PC-9 (cell line): ENCODE results near the gene SERPING1. TPM values are rescaled to one million over a fixed set of nuclear protein-coding genes. Genes with fewer than 3 reads are reported as not detected.

Source experiments
- BruUV-seq: library from RNA; stranded (reverse); fragments of 400-500 nt; replicated peaks from 2 replicates; lab custom pipeline; 2021; lab: Mats Ljungman, UMichigan
- CTCF ChIA-PET: fragments of 300-600 bp; sonication (Branson Sonifier 250); formaldehyde crosslinking; loops from one replicate; lab custom pipeline; 2022; ENCODE audit warnings: antibody characterized with exemption; lab: Charles Lee
- POLR2A ChIA-PET: fragments of 300-600 bp; sonication (Branson Sonifier 250); formaldehyde crosslinking; loops from one replicate; lab custom pipeline; 2022; ENCODE audit warnings: antibody characterized with exemption; ENCODE audit not compliant: unreplicated experiment; lab: Charles Lee
- DNase-seq, 2 experiments: peaks; one replicate each; pipeline versions ENCODE4 v3.0.0 to v3.0.0-alpha.2; 2015 to 2022; ENCODE audit warnings: mixed read lengths in 1 of 2
- H2AFZ ChIP-seq: fragments of 200-600 bp; sonication (generic); 2 replicates; pipeline ENCODE4 v1.8.1; 2017; ENCODE audit warnings: antibody characterized with exemption
- H3F3A ChIP-seq: fragments of 200-600 bp; sonication (generic); 2 replicates; pipeline ENCODE4 v1.8.1; 2017; ENCODE audit warnings: antibody characterized with exemption, mild to moderate bottlenecking, low read depth; ENCODE audit not compliant: insufficient read depth
- H3K27ac ChIP-seq: fragments of 200-600 bp; sonication (generic); 2 replicates; pipeline ENCODE4 v1.6.1; 2016; ENCODE audit warnings: mixed run types
- H3K27me3 ChIP-seq: fragments of 200-600 bp; sonication (generic); 2 replicates; pipeline ENCODE4 v1.6.1; 2016; ENCODE audit warnings: low read depth, mixed run types; ENCODE audit not compliant: insufficient read depth
- H3K36me3 ChIP-seq: fragments of 200-600 bp; sonication (generic); 2 replicates; pipeline ENCODE4 v1.6.1; 2016; ENCODE audit warnings: low read depth, mixed run types
- H3K4me1 ChIP-seq: fragments of 200-600 bp; sonication (generic); replicated peaks from 2 replicates; pipeline ENCODE4 v1.6.1; 2016; ENCODE audit warnings: mixed run types; ENCODE audit not compliant: insufficient read depth
- H3K4me2 ChIP-seq: fragments of 200-600 bp; sonication (generic); 2 replicates; pipeline ENCODE4 v1.6.1; 2017; ENCODE audit warnings: mixed run types
- H3K4me3 ChIP-seq: fragments of 200-600 bp; sonication (generic); 2 replicates; pipeline ENCODE4 v1.6.1; 2016; ENCODE audit warnings: mixed run types
- H3K79me2 ChIP-seq: fragments of 200-600 bp; sonication (generic); 2 replicates; pipeline ENCODE4 v1.6.1; 2017; ENCODE audit warnings: low read depth, mixed run types
- H3K9me2 ChIP-seq: fragments of 200-600 bp; sonication (generic); 2 replicates; pipeline ENCODE4 v1.8.1; 2017; ENCODE audit warnings: mild to moderate bottlenecking; ENCODE audit not compliant: insufficient read depth
- H3K9me3 ChIP-seq: fragments of 200-600 bp; sonication (generic); 2 replicates; pipeline ENCODE4 v1.8.1; 2016; ENCODE audit warnings: low read depth; ENCODE audit not compliant: insufficient read depth
- H4K20me1 ChIP-seq: fragments of 200-600 bp; sonication (generic); 2 replicates; pipeline ENCODE4 v1.8.1; 2017; ENCODE audit not compliant: insufficient read depth
- CTCF ChIP-seq: fragments of 200-600 bp; sonication (generic); conservative IDR thresholded peaks from 2 replicates; pipeline ENCODE4 v1.6.1; 2017; ENCODE audit warnings: mixed run types, antibody characterized with exemption, mild to moderate bottlenecking, moderate library complexity
- EZH2 ChIP-seq: fragments of 200-600 bp; sonication (generic); IDR thresholded peaks from 2 replicates; pipeline ENCODE4 v1.8.0; 2017; ENCODE audit warnings: antibody characterized with exemption, low read depth
- intact Hi-C: fragments of 100-400 bp; cut with micrococcal nuclease; formaldehyde crosslinking; loops from one replicate; pipeline ENCODE4 v1.10.0; 2022; ENCODE audit not compliant: unreplicated experiment
- total RNA-seq: library from RNA; stranded (reverse); gene quantifications from 2 replicates; pipeline ENCODE4 v1.2.3, GENCODE V29; 2021

SERPING1 gene
- total RNA-seq, 1 experiment from 2014 or later = 3.1 TPM

GRCh38 chr11:57637626-57638004 is 40.1 kb downstream of the SERPING1 start:
- no peaks in the 10 kb centered on the region for H3F3A ChIP-seq
- H3K4me2 ChIP-seq = no peak overlapping the region
- ChIA-PET POLR2A (no interaction called here), CTCF (interaction anchor here (0.6 kb wide), 1 partner anchor 11 kb away, joined by 3 read pairs; no protein-coding TSS in a partner anchor)
- H3K36me3 ChIP-seq = no peaks in the 10 kb centered on the region
- H3K4me3 ChIP-seq = no peak overlapping the region
- no peak for DNase-seq
- intact Hi-C loops = no loop called here
- TF ChIP-seq EZH2 = no peak
- TF ChIP-seq CTCF = no peak
- no peaks in the 10 kb centered on the region for H3K79me2 ChIP-seq
- H3K27me3 ChIP-seq = no peaks in the 10 kb centered on the region
- H2AFZ ChIP-seq = no peak overlapping the region
- H3K9me2 ChIP-seq = no peaks in the 10 kb centered on the region
- no peaks in the 10 kb centered on the region for H3K4me1 ChIP-seq
- H4K20me1 ChIP-seq = no peaks in the 10 kb centered on the region
- no peaks in the 10 kb centered on the region for H3K9me3 ChIP-seq
- no peak overlapping the region for H3K27ac ChIP-seq
- TSS peak; percentile 87 for BruUV-seq

GRCh38 chr11:57638005-57638781 is 40.7 kb downstream of the SERPING1 start:
- CTCF ChIA-PET = interaction anchor here (0.6 kb wide), 2 partner anchors 12 to 387 kb away, joined by 3 read pairs; no protein-coding TSS in a partner anchor
- H3K4me3 ChIP-seq = no peak overlapping the region; the same call in 1 of the 2 replicates
- H3K4me2 ChIP-seq = peak overlapping the region; percentile 40
- no peaks in the 10 kb centered on the region for H3F3A ChIP-seq
- no peak overlapping the region for H3K27ac ChIP-seq
- peak in 1 of 2 experiments; percentile 71 for DNase-seq
- POLR2A ChIA-PET = no interaction called here
- no peak for TF ChIP-seq EZH2
- no peak for TF ChIP-seq CTCF
- H3K36me3 ChIP-seq = no peaks in the 10 kb centered on the region
- H3K27me3 ChIP-seq = no peaks in the 10 kb centered on the region
- H3K79me2 ChIP-seq = no peaks in the 10 kb centered on the region
- H4K20me1 ChIP-seq = no peaks in the 10 kb centered on the region
- H3K9me3 ChIP-seq = no peaks in the 10 kb centered on the region
- intact Hi-C loops = no loop called here
- H2AFZ ChIP-seq = no peak overlapping the region
- no peaks in the 10 kb centered on the region for H3K9me2 ChIP-seq
- BruUV-seq = no TSS peak
- no peaks in the 10 kb centered on the region for H3K4me1 ChIP-seq

GRCh38 chr11:57638811-57639320 is 41.4 kb downstream of the SERPING1 start:
- TF ChIP-seq CTCF = no peak
- TF ChIP-seq EZH2 = no peak
- H3K9me3 ChIP-seq = no peaks in the 10 kb centered on the region
- no peak overlapping the region for H2AFZ ChIP-seq
- no peaks in the 10 kb centered on the region for H4K20me1 ChIP-seq
- H3K9me2 ChIP-seq = no peaks in the 10 kb centered on the region
- BruUV-seq = no TSS peak
- ChIA-PET POLR2A (no interaction called here), CTCF (interaction anchor here (0.5 to 0.6 kb wide), 2 partner anchors 181 to 387 kb away, joined by 3 to 8 read pairs; no protein-coding TSS in a partner anchor)
- no peaks in the 10 kb centered on the region for H3K27me3 ChIP-seq
- no peaks in the 10 kb centered on the region for H3K79me2 ChIP-seq
- no peak for DNase-seq
- no peaks in the 10 kb centered on the region for H3F3A ChIP-seq
- no peak overlapping the region; the same call in 1 of the 2 replicates for H3K4me3 ChIP-seq
- H3K27ac ChIP-seq = no peak overlapping the region
- peak overlapping the region; percentile 40 for H3K4me2 ChIP-seq
- intact Hi-C loops = no loop called here
- H3K4me1 ChIP-seq = no peaks in the 10 kb centered on the region
- H3K36me3 ChIP-seq = no peaks in the 10 kb centered on the region
